KBM-7 (cell line): ENCODE measurements around the gene ZNF302.
A peak's percentile ranks its signal among the peaks of the same experiment; 100 is the strongest.
"Not testable (repeated sequence)": the region's sequence is repeated elsewhere in the genome, so short reads cannot be mapped to it uniquely, and the experiment has no call there.

ENCODE experiments used
- DNase-seq: peaks from one replicate; pipeline ENCODE4 v3.0.0-alpha.2; 2015
- in situ Hi-C: fragments of 300-500 bp; cut with MboI; formaldehyde crosslinking; loops from 2 replicates; pipeline ENCODE4 v1.14.3; 2020; ENCODE audit warnings: low sequenced_read_pairs, low pct_unique_long_range_greater_than_20kb, mixed read lengths

ZNF302 gene

GRCh38 chr19:34677386-34678084 is at the start of gene ZNF302:
TSS of gene ZNF302 (plus strand) at chr19:34677678. CDS start at chr19:34678805, 1,127 bp downstream.
- in situ Hi-C loops: no loop called here
- peak; percentile 97 for DNase-seq

- in situ Hi-C loops: no loop called here
- no peak for DNase-seq
Measured at GRCh38 chr19:34633802-34634201, 43.7 kb upstream of the ZNF302 start.

- DNase-seq: peak; percentile 48
- in situ Hi-C loops: no loop called here
Measured at GRCh38 chr19:34639491-34640085, 37.9 kb upstream of the ZNF302 start.

- no peak for DNase-seq
- in situ Hi-C loops: no loop called here
Measured at GRCh38 chr19:34642241-34642640, 35.2 kb upstream of the ZNF302 start.

- in situ Hi-C loops: no loop called here
- DNase-seq: no peak
Measured at GRCh38 chr19:34644991-34645461, 32.5 kb upstream of the ZNF302 start.

GRCh38 chr19:34645551-34645950 is 31.9 kb upstream of the ZNF302 start:
- no peak for DNase-seq
- in situ Hi-C loops: no loop called here

GRCh38 chr19:34649886-34650543 is 27.5 kb upstream of the ZNF302 start:
- no peak for DNase-seq
- in situ Hi-C loops: no loop called here

- DNase-seq: no peak
- in situ Hi-C loops: no loop called here
Measured at GRCh38 chr19:34651747-34652146, 25.7 kb upstream of the ZNF302 start.

GRCh38 chr19:34654796-34655195 is 22.7 kb upstream of the ZNF302 start:
- DNase-seq: no peak
- in situ Hi-C loops: no loop called here

GRCh38 chr19:34655651-34656050 is 21.8 kb upstream of the ZNF302 start:
- DNase-seq: no peak
- in situ Hi-C loops: no loop called here

GRCh38 chr19:34661357-34661756 is 16.1 kb upstream of the ZNF302 start:
- DNase-seq: no peak
- in situ Hi-C loops: no loop called here

GRCh38 chr19:34662919-34663318 is 14.6 kb upstream of the ZNF302 start:
- in situ Hi-C loops: no loop called here
- peak; percentile 38 for DNase-seq

- no peak for DNase-seq
- in situ Hi-C loops: no loop called here
Measured at GRCh38 chr19:34664168-34664567, 13.3 kb upstream of the ZNF302 start.

GRCh38 chr19:34664870-34665269 is 12.6 kb upstream of the ZNF302 start:
- no peak for DNase-seq
- in situ Hi-C loops: no loop called here

- in situ Hi-C loops: not testable (repeated sequence)
Measured at GRCh38 chr19:34665275-34665674, 12.2 kb upstream of the ZNF302 start.

GRCh38 chr19:34666200-34666957 is 11.1 kb upstream of the ZNF302 start:
- DNase-seq: no peak
- in situ Hi-C loops: no loop called here

More at GRCh38 chr19:34665275-34665674, 12.2 kb upstream of the ZNF302 start:
- not testable (repeated sequence) for DNase-seq

- DNase-seq: no peak
- in situ Hi-C loops: no loop called here
Measured at GRCh38 chr19:34666958-34667265, 10.6 kb upstream of the ZNF302 start.

GRCh38 chr19:34667349-34668076 is 10.0 kb upstream of the ZNF302 start:
- in situ Hi-C loops: no loop called here
- no peak for DNase-seq

- in situ Hi-C loops, DNase-seq: not testable (repeated sequence)
Measured at GRCh38 chr19:34668077-34668689, 9.3 kb upstream of the ZNF302 start.
